HL-60 (cell line): Measurements from ENCODE around the gene PRSS8.

Experiments used
- GABPA ChIP-seq: IDR thresholded peaks from 2 replicates; pipeline ENCODE4 v1.6.1; 2012; ENCODE audit warnings: low read depth
- POLR2AphosphoS5 ChIP-seq: IDR thresholded peaks from 2 replicates; pipeline ENCODE4 v1.6.1; 2012; ENCODE audit warnings: low read depth
- TF ChIP-seq, protein P1 (sequence below): IDR thresholded peaks from one replicate; pipeline ENCODE4 v1.5.1; 2011; ENCODE audit warnings: low read length, control low read depth, inconsistent platforms; ENCODE audit not compliant: insufficient read depth

DNA sequence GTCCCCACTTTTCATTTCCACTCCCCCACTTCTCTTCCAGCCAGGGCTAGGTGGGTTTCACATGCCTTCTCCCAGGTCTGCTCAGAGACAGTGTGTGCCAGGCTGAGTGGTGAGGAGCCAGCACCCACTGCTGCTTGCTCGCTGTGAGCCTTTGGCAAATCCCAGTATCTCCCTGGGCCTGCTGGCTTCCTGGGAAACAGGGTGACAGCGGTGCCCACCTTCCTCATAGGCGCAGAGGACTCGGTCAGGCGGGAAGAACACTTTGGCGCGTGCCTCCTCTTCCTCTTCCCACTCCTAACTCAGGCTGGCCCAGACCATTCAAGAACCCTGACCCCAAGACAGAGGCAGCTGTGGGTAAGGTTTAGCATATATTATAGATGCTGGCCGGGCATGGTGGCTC, 46.3 kb downstream of the PRSS8 start:
- TF ChIP-seq, protein P1, sequence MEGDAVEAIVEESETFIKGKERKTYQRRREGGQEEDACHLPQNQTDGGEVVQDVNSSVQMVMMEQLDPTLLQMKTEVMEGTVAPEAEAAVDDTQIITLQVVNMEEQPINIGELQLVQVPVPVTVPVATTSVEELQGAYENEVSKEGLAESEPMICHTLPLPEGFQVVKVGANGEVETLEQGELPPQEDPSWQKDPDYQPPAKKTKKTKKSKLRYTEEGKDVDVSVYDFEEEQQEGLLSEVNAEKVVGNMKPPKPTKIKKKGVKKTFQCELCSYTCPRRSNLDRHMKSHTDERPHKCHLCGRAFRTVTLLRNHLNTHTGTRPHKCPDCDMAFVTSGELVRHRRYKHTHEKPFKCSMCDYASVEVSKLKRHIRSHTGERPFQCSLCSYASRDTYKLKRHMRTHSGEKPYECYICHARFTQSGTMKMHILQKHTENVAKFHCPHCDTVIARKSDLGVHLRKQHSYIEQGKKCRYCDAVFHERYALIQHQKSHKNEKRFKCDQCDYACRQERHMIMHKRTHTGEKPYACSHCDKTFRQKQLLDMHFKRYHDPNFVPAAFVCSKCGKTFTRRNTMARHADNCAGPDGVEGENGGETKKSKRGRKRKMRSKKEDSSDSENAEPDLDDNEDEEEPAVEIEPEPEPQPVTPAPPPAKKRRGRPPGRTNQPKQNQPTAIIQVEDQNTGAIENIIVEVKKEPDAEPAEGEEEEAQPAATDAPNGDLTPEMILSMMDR = no peak
- TF ChIP-seq POLR2AphosphoS5 (no peak), GABPA (no peak)
